GM21515 (cell line): ENCODE data around the gene CFAP20DC.
"Not testable (repeated sequence)": the region's sequence is repeated elsewhere in the genome, so short reads cannot be mapped to it uniquely, and the experiment has no call there.

ENCODE experiments used
- ATAC-seq: cut with Tn5 transposase; IDR thresholded peaks from one replicate; pipeline ENCODE4 v1.9.1; 2021; ENCODE audit not compliant: unreplicated experiment

CFAP20DC gene

DNA sequence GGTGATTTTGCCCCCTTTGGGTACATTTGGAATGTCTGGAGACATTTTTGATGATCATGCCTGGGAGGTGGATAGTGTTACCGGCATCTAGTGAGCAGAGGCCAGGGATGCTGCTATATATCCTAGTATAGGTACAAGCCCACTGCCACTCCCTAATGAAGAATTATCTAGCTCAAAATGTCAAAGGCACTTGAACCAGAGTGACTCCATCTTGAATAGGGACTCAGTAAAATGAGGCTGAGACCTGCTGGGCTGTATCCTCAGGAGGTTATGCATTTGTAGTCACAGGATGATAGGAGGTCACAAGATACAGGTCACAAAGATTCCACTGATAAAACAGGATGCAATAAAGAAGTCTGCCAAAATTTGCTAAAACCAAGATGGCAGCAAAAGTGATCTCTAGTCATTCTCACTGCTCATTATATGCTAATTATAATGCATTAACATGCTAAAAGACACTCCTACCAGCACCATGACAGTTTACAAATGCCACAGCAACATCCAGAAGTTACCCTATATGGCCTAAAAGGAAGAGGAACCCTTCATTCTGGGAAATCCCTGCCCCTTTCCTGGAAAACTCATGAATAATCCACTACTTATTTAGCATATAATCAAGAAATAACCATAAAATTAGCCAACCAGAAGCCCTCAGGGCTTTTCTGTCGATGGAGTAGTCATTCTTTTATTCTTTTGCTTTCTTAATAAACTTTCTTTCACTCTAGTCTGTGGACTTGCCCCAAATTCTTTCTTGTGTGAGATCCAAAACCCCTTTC lies 343.2 kb downstream of the CFAP20DC start:
- ATAC-seq, result no peak

DNA sequence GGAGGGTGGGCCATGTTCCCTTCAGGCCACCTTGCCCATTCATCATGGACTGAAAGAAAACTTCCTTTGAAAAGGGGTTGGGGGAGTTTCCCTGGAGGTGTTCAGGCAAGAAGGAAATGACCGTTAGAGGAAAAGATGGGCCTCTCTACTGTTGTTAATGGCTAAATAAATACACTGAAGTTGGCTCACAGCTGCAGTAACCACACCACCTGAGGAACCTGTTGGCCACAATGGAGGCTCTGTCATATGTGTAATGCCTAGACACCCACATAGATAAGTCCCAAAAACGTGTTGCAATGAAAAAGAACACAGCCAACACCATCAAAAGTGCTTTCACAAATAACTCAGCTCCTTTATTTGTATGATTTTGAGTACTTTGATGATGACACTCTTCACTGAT lies 345.1 kb downstream of the CFAP20DC start:
- no peak for ATAC-seq

DNA sequence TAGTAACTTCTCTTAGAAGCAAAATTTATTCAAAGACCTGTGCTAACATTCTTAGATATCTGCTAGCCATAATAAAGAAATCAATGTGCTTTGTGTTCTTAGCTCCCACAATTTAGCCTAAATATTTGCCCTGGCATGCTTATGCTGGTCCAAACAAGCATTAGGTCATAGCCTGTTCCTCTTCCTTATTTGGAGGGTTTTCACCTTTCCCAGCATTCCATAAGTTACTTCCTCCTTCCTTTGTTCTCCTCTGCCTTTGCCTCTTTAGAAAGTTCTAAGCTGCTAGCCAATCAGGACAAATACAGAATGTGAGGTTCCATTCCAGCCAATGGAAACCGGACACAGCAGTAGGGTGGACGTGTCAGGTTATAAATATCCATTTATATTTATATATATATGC lies 345.5 kb downstream of the CFAP20DC start:
- ATAC-seq, result not testable (repeated sequence)

DNA sequence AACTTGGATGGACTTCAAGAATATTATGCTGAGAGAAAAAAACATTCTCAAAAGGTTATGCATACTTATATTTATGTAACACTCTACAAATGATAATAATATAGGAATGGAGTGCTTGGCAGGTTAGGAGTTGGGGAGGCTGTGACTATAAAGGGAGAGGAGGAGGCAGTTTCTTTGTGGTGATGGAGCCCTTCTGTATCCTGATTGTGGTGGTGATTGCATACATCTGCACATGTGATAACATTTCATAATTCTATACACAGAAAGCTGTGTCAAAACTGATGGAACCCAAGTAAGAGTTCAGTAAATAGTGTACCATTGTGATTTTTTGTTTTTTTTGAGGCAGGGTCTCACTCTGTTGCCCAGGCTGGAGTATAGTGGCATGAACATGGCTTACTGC lies 351.6 kb downstream of the CFAP20DC start:
- no peak for ATAC-seq

DNA sequence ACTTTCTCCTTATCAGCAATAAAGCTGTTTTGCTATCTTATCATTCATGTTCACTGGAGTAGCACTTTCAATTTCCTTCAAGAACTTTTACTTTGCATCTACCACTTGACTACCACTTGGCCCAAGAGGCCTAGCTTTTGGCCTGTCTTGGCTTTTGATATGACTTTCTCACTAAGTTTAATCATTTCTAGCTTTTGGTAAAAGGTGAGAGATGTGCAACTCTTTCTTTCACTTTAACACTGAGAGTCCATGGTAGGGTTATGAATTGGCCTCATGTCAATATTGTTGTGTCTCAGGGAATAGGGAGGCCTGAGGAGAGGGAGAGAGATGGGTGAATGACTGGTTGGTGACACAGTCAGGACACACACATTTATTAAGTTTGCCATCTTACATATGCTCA lies 352.3 kb downstream of the CFAP20DC start:
- no peak for ATAC-seq

DNA sequence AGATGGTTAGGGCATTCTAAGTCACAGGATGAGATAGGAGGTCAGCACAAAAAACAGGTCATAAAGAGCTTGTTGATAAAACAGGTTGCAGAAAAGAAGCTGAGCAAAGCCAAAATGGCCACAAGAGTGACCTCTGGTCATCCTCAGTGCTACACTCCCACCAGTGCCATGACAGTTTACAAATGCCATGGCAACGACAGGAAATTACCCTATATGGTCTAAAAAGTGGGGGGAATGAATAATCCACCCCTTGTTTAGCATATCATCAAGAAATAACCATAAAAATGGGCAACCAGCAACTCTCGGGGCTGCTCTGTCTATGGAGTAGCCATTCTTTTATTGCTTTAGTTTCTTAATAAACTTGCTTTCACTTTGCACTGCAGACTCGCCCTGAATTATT lies 353.0 kb downstream of the CFAP20DC start:
- not testable (repeated sequence) for ATAC-seq

DNA sequence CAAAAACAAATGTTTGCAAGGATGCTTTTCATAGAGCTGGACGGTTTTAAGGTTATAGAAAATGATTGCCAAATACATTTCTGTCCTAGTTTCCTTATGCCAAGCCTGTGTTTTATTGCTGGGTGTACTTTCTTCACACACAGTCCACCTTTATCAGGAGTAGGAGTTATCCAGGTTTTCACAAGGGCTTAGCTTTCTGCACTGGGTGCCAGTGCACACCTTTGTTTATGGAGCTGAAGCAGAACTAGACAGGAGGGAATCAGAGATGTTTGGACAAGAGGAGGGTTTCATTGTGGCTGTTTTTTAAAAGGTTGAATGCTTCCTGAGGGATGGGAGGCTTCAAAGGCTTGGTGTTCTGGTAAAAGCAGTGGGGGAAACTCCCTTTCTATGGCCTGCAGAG lies 353.7 kb downstream of the CFAP20DC start:
- no peak for ATAC-seq

DNA sequence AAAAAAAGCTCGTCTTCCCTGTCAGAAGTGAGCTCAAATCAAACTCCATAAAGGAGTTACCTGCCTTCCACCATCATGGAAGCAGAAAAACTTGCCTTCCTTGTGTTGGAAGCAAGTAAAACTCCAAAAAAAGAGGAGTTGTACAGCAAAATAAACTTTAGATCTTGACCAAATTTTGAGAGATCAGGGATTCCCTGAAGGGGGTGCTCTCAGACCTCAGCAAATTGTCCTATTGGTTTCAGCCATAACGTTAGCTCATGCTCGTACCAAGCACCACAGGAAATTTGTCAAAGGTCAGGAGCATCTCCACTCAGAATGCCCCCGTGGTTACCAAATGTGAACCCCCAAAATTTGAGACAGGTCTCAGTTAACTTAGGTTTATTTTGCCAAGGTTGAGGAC lies 354.5 kb downstream of the CFAP20DC start:
- not testable (repeated sequence) for ATAC-seq

DNA sequence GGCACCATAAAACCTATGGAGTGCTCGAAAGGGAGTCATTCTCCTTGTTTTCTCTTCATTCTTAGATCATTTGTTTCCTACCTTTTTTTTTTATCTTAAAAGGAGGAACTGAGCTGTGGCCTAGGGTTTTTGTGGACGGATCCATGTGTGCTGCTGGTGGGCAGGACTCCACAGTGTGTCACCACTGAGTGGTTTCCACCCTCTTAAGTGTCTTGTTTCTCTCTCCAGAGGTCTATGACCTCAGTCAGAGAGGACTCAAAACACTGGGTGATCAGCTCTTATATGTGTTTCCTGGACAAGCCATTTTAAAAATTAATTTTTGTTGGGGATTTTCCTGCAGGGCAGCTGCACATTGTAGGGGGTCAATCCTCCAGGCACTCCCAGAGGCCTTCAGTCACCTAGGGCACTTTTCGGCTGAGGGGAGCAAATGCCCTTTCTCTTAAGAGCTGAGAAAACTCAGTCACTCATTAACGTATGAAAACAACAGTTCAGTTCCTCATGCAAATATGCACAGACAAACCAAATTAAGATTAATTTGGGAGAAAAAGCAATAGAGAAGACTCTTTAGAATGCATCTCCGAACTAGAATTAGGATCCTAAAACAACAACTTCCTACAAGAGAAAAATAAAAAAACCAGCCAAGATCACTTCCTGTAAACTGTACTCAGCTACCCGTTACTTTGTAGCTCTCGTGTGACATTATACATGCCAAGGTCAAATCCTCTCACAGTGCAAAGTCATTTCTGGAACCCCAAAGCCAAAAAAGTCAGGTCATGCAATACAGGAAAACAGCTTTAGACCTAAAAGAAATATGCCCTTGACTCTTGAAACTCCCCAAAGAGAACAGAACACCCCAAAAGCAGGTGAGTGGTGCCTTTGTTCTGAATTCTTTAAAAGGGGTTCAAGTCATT lies 355.6 kb downstream of the CFAP20DC start:
- peak; percentile 54 for ATAC-seq

DNA sequence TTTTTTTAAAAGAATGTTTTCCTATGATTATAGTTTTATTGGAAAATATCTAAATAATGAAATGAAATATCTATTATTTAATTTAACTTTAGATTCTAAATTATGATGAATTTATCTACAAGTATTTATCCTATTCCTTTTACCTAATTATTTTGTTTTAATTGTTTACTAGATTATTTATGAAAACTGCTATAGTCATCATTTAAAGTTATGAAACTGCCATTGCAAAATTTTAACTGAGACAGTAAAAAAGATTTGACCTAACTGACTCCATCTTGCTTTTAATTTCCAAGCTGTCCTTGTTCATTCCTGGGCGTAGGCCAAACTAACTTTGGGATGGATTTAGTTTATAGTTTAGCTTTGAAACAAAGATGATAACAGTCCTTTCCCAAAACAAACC lies 357.3 kb downstream of the CFAP20DC start:
- ATAC-seq, result no peak
